Smooth muscle cell (in vitro differentiated cells): Measurements from ENCODE around the gene AMZ1. TPM values are rescaled to one million over a fixed set of nuclear protein-coding genes. Genes with fewer than 3 reads are reported as not detected.

Experiments used
- DNase-seq: peaks from one replicate; lab custom pipeline; 2025; ENCODE audit not compliant: unreplicated experiment; lab: John Stamatoyannopoulos, UW
- H2AFZ ChIP-seq: fragments of 200-600 bp; sonication (generic); 2 replicates; pipeline ENCODE4 v1.6.0; 2016; ENCODE audit warnings: antibody characterized with exemption, low read depth, mild to moderate bottlenecking
- H3F3A ChIP-seq: fragments of 200-600 bp; sonication (generic); 2 replicates; pipeline ENCODE4 v1.6.0; 2017; ENCODE audit warnings: antibody characterized with exemption, low read depth
- H3K27ac ChIP-seq: fragments of 200-600 bp; sonication (generic); 2 replicates; pipeline ENCODE4 v1.5.1; 2016; ENCODE audit warnings: low read depth, mild to moderate bottlenecking
- H3K27me3 ChIP-seq: fragments of 200-600 bp; sonication (generic); 2 replicates; pipeline ENCODE4 v1.6.1; 2016; ENCODE audit warnings: low read depth, mild to moderate bottlenecking
- H3K36me3 ChIP-seq: fragments of 200-600 bp; sonication (generic); 2 replicates; pipeline ENCODE4 v1.5.1; 2016; ENCODE audit warnings: low read depth
- H3K4me1 ChIP-seq: fragments of 200-600 bp; sonication (generic); 2 replicates; pipeline ENCODE4 v1.5.1; 2016; ENCODE audit warnings: low read depth
- H3K4me2 ChIP-seq: fragments of 200-600 bp; sonication (generic); 2 replicates; pipeline ENCODE4 v1.6.0; 2016; ENCODE audit warnings: mild to moderate bottlenecking
- H3K4me3 ChIP-seq: fragments of 200-600 bp; sonication (generic); 2 replicates; pipeline ENCODE4 v1.5.1; 2016; ENCODE audit warnings: mild to moderate bottlenecking
- H3K79me2 ChIP-seq: fragments of 200-600 bp; sonication (generic); 2 replicates; pipeline ENCODE4 v1.6.0; 2016; ENCODE audit warnings: low read depth, mild to moderate bottlenecking
- H3K9ac ChIP-seq: fragments of 200-600 bp; sonication (generic); 2 replicates; pipeline ENCODE4 v1.6.0; 2016; ENCODE audit warnings: low read depth
- H3K9me3 ChIP-seq: fragments of 200-600 bp; sonication (generic); replicated peaks from 2 replicates; pipeline ENCODE4 v1.5.1; 2016; ENCODE audit warnings: low read depth
- H4K20me1 ChIP-seq: fragments of 200-600 bp; sonication (generic); 2 replicates; pipeline ENCODE4 v1.6.0; 2016; ENCODE audit warnings: low read depth
- CTCF ChIP-seq: fragments of 200-600 bp; sonication (generic); IDR thresholded peaks from 2 replicates; pipeline ENCODE4 v1.5.1; 2017; ENCODE audit warnings: borderline replicate concordance, mild to moderate bottlenecking, antibody characterized with exemption; ENCODE audit not compliant: insufficient read depth, poor library complexity, severe bottlenecking
- WGBS: methylation state at CpG from one replicate; pipeline ENCODE4 v1.1.7; 2016; ENCODE audit warnings: low lambda C conversion rate; 5-methylcytosine and 5-hydroxymethylcytosine counted together
- polyA plus RNA-seq: library from polyadenylated mRNA; unstranded; fragments of >200 nt; fragmentation: Nextera tagmentation; extraction: Ambion mirVana; gene quantifications from 2 replicates; pipeline ENCODE4 v1.2.1, GENCODE V29; 2016
- total RNA-seq: library from RNA; depleted of rRNA; stranded (reverse); fragments of >200 nt; gene quantifications from 2 replicates; pipeline ENCODE4 v1.2.3, GENCODE V29; 2014

AMZ1 gene
- total and polyA plus RNA-seq, 2 experiments from 2014 or later: 0.63 to 1.1 TPM

GRCh38 chr7:2729893-2730716 lies 42.1 kb downstream of the AMZ1 start:
- WGBS: 88% methylated on average over 33 of the region's 33 CpGs
- H3K9me3 ChIP-seq: no peaks in the 10 kb centered on the region
- no peaks in the 10 kb centered on the region for H3K36me3 ChIP-seq
- H3K79me2 ChIP-seq: peaks cover 21% of the 10 kb centered on the region
- no peak for DNase-seq
- TF ChIP-seq CTCF: no peak
- peaks cover 19% of the 10 kb centered on the region for H4K20me1 ChIP-seq
- peaks cover 6% of the 10 kb centered on the region for H3F3A ChIP-seq
- peak overlapping the region; percentile 24 for H3K4me2 ChIP-seq
- H3K4me3 ChIP-seq: no peak overlapping the region
- no peaks in the 10 kb centered on the region for H3K27me3 ChIP-seq
- H3K9ac ChIP-seq: no peak overlapping the region
- no peak overlapping the region for H2AFZ ChIP-seq
- no peaks in the 10 kb centered on the region for H3K4me1 ChIP-seq
- H3K27ac ChIP-seq: peak overlapping the region; percentile 61

GRCh38 chr7:2730846-2731770 lies 43.1 kb downstream of the AMZ1 start:
- Histone ChIP-seq H3K4me1 (no peaks in the 10 kb centered on the region), H3K9ac (no peak overlapping the region), H3K9me3 (no peaks in the 10 kb centered on the region), H3K27ac (peak overlapping the region; percentile 61), H2AFZ (no peak overlapping the region), H3K36me3 (no peaks in the 10 kb centered on the region), H3K4me3 (no peak overlapping the region), H3K79me2 (peaks cover 22% of the 10 kb centered on the region), H3F3A (peaks cover 6% of the 10 kb centered on the region), H3K27me3 (no peaks in the 10 kb centered on the region), H3K4me2 (peak overlapping the region; percentile 24), H4K20me1 (peaks cover 29% of the 10 kb centered on the region)
- no peak for DNase-seq
- 86% methylated on average over 45 of the region's 45 CpGs for WGBS
- TF ChIP-seq CTCF: no peak

GRCh38 chr7:2732388-2732787 lies 44.4 kb downstream of the AMZ1 start:
- DNase-seq: no peak
- Histone ChIP-seq H3K9me3 (no peaks in the 10 kb centered on the region), H2AFZ (no peak overlapping the region), H3K27ac (peak overlapping the region; percentile 62), H3F3A (peaks cover 6% of the 10 kb centered on the region), H3K4me2 (no peak overlapping the region), H3K9ac (no peak overlapping the region), H3K4me3 (no peak overlapping the region), H4K20me1 (peaks cover 39% of the 10 kb centered on the region), H3K27me3 (no peaks in the 10 kb centered on the region), H3K36me3 (no peaks in the 10 kb centered on the region), H3K79me2 (peaks cover 29% of the 10 kb centered on the region), H3K4me1 (no peaks in the 10 kb centered on the region)
- WGBS: 95% methylated on average over 9 of the region's 9 CpGs
- no peak for TF ChIP-seq CTCF
